ENCODE results near the gene GPR31.

GPR31 gene

DNA sequence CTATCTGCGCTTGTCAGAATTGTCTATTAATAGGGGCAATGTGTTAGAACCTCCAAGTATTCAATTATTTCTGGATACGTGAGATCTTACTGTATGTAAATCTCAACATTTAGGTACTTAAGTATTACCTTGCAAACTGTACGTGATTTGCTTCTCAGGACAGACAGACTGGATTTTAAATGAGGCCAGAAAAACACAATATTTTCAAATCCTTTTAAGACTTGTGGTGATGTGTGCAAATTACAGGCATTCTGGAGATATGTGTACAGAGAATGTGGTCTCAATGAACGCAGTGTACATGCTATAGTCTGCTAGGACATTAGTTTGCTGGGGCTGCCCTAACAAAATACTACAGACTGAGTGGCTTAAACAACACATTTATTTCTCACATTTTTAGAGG is 18.0 kb downstream of the GPR31 start:
- no peak overlapping the region for H3K9ac ChIP-seq (ENCODE audit: insufficient read length, low read depth)
- TF ChIP-seq YY1 (IDR thresholded peaks at IDR 0.05; ENCODE audit: insufficient read depth, insufficient read length) (no peak), SUZ12 (IDR thresholded peaks at IDR 0.05; ENCODE audit: extremely low read depth, insufficient read depth, insufficient read length) (no peak), ZNF274 (IDR thresholded peaks at IDR 0.05; ENCODE audit: low read depth, low read length) (no peak)
- peaks cover 3% of the 10 kb centered on the region for H3K27me3 ChIP-seq (ENCODE audit: insufficient read depth, insufficient read length)
- H3K4me3 ChIP-seq (ENCODE audit: insufficient read length, low read depth), result no peak overlapping the region
- H3K9me3 ChIP-seq (ENCODE audit: insufficient read depth, low read length), result peaks cover 7% of the 10 kb centered on the region; the same call in 1 of the 2 replicates
- H3K4me1 ChIP-seq (ENCODE audit: insufficient read depth, insufficient read length), result peaks cover 3% of the 10 kb centered on the region
- DNase-seq (ENCODE audit: low read depth, low spot score), result no peak
- H3K36me3 ChIP-seq (ENCODE audit: insufficient read depth, insufficient read length, low read length), result no peaks in the 10 kb centered on the region

DNA sequence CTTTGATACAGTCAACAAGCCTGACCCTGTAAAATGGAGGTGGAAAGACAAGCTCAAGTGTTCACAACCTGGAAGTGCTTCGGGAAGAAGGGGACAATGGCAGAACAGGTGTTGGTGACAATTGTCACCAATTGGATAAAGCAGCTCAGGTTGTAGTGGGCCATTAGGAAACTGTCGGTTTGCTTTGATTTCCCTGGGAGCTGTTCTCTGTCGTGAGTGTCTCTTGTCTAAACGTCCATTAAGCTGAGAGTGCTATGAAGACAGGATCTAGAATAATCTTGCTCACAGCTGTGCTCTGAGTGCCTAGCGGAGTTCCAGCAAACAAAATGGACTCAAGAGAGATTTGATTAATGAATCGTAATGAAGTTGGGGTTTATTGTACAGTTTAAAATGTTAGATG is 19.9 kb downstream of the GPR31 start:
- no peak overlapping the region for H3K4me3 ChIP-seq (ENCODE audit: insufficient read length, low read depth)
- H3K9ac ChIP-seq (ENCODE audit: insufficient read length, low read depth), result no peak overlapping the region
- H3K9me3 ChIP-seq (ENCODE audit: insufficient read depth, low read length), result no peaks in the 10 kb centered on the region
- no peaks in the 10 kb centered on the region for H3K27me3 ChIP-seq (ENCODE audit: insufficient read depth, insufficient read length)
- TF ChIP-seq YY1 (IDR thresholded peaks at IDR 0.05; ENCODE audit: insufficient read depth, insufficient read length) (no peak), SUZ12 (IDR thresholded peaks at IDR 0.05; ENCODE audit: extremely low read depth, insufficient read depth, insufficient read length) (no peak), ZNF274 (IDR thresholded peaks at IDR 0.05; ENCODE audit: low read depth, low read length) (no peak)
- peaks cover 3% of the 10 kb centered on the region for H3K4me1 ChIP-seq (ENCODE audit: insufficient read depth, insufficient read length)
- no peak for DNase-seq (ENCODE audit: low read depth, low spot score)
- H3K36me3 ChIP-seq (ENCODE audit: insufficient read depth, insufficient read length, low read length), result no peaks in the 10 kb centered on the region

DNA sequence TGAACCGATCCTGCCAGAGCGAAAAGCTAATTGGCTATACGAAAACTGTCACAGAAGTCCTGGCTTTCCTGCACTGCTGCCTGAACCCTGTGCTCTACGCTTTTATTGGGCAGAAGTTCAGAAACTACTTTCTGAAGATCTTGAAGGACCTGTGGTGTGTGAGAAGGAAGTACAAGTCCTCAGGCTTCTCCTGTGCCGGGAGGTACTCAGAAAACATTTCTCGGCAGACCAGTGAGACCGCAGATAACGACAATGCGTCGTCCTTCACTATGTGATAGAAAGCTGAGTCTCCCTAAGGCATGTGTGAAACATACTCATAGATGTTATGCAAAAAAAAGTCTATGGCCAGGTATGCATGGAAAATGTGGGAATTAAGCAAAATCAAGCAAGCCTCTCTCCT is 20.7 kb downstream of the GPR31 start:
- no peak overlapping the region for H3K9ac ChIP-seq (ENCODE audit: insufficient read length, low read depth)
- no peak for DNase-seq (ENCODE audit: low read depth, low spot score)

DNA sequence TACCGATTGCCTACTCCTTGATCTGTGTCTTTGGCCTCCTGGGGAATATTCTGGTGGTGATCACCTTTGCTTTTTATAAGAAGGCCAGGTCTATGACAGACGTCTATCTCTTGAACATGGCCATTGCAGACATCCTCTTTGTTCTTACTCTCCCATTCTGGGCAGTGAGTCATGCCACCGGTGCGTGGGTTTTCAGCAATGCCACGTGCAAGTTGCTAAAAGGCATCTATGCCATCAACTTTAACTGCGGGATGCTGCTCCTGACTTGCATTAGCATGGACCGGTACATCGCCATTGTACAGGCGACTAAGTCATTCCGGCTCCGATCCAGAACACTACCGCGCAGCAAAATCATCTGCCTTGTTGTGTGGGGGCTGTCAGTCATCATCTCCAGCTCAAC is 21.4 kb downstream of the GPR31 start:
- TF ChIP-seq SUZ12 (IDR thresholded peaks at IDR 0.05; ENCODE audit: extremely low read depth, insufficient read depth, insufficient read length), result no peak
- TF ChIP-seq YY1 (IDR thresholded peaks at IDR 0.05; ENCODE audit: insufficient read depth, insufficient read length), result no peak
- TF ChIP-seq ZNF274 (IDR thresholded peaks at IDR 0.05; ENCODE audit: low read depth, low read length), result no peak
- DNase-seq (ENCODE audit: low read depth, low spot score), result no peak
- Histone ChIP-seq H3K9me3 (ENCODE audit: insufficient read depth, low read length) (no peaks in the 10 kb centered on the region), H3K4me3 (ENCODE audit: insufficient read length, low read depth) (no peak overlapping the region), H3K4me1 (ENCODE audit: insufficient read depth, insufficient read length) (no peaks in the 10 kb centered on the region), H3K9ac (ENCODE audit: insufficient read length, low read depth) (no peak overlapping the region), H3K27me3 (ENCODE audit: insufficient read depth, insufficient read length) (no peaks in the 10 kb centered on the region), H3K36me3 (ENCODE audit: insufficient read depth, insufficient read length, low read length) (no peaks in the 10 kb centered on the region)

More for the DNA sequence above, 20.7 kb downstream of the GPR31 start:
- TF ChIP-seq SUZ12 (IDR thresholded peaks at IDR 0.05; ENCODE audit: extremely low read depth, insufficient read depth, insufficient read length) (no peak), YY1 (IDR thresholded peaks at IDR 0.05; ENCODE audit: insufficient read depth, insufficient read length) (no peak)
- H3K4me1 ChIP-seq (ENCODE audit: insufficient read depth, insufficient read length), result peaks cover 3% of the 10 kb centered on the region
- no peaks in the 10 kb centered on the region for H3K36me3 ChIP-seq (ENCODE audit: insufficient read depth, insufficient read length, low read length)
- H3K27me3 ChIP-seq (ENCODE audit: insufficient read depth, insufficient read length), result no peaks in the 10 kb centered on the region
- no peaks in the 10 kb centered on the region for H3K9me3 ChIP-seq (ENCODE audit: insufficient read depth, low read length)
- H3K4me3 ChIP-seq (ENCODE audit: insufficient read length, low read depth), result no peak overlapping the region

DNA sequence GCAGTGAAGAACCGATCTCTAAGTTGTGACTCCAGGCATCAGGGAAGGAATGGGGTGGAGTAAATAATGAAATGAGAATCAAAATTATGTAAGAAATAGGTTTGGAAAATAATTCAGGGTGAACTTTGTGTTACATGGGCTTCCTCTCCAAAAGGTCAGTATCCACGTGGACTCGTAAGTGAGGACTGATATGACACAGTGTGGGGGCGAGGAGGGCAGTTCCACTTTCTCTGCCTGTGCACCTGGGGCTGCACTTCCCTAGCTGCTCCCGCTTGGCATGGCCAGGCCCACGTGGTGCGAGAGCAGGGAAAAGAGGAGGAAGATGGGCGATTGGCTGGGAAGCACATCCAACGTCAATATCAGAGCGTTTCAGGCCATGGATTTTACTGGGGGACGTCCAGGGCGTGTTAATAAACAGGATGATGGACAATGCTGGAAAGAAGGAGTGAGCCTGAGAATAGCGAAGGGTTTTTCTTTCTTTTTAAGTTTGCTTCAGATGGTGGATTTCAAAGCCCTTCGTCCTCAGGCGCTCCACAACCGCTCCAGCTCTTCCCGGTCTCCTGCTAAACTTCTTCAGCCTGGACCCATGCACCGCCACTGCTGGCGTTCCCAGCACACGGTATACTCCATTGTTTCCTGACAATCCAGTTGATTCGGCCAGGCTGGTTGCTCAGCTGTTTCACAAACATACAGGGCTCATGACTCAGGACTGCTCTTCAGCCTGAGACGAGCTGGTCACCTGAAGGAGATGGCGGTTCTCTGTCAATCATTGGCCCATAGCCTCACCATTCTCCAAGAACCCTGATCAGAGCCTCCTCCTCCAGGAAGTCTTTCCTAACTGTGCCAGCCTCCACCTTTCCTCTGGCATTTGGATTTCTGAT is 23.1 kb downstream of the GPR31 start:
- DNase-seq (ENCODE audit: low read depth, low spot score), result no peak
- TF ChIP-seq YY1 (IDR thresholded peaks at IDR 0.05; ENCODE audit: insufficient read depth, insufficient read length) (no peak), SUZ12 (IDR thresholded peaks at IDR 0.05; ENCODE audit: extremely low read depth, insufficient read depth, insufficient read length) (no peak), ZNF274 (IDR thresholded peaks at IDR 0.05; ENCODE audit: low read depth, low read length) (no peak)
- Histone ChIP-seq H3K4me3 (ENCODE audit: insufficient read length, low read depth) (no peak overlapping the region), H3K36me3 (ENCODE audit: insufficient read depth, insufficient read length, low read length) (no peaks in the 10 kb centered on the region), H3K4me1 (ENCODE audit: insufficient read depth, insufficient read length) (no peaks in the 10 kb centered on the region), H3K27me3 (ENCODE audit: insufficient read depth, insufficient read length) (no peaks in the 10 kb centered on the region), H3K9ac (ENCODE audit: insufficient read length, low read depth) (no peak overlapping the region), H3K9me3 (ENCODE audit: insufficient read depth, low read length) (no peaks in the 10 kb centered on the region)

DNA sequence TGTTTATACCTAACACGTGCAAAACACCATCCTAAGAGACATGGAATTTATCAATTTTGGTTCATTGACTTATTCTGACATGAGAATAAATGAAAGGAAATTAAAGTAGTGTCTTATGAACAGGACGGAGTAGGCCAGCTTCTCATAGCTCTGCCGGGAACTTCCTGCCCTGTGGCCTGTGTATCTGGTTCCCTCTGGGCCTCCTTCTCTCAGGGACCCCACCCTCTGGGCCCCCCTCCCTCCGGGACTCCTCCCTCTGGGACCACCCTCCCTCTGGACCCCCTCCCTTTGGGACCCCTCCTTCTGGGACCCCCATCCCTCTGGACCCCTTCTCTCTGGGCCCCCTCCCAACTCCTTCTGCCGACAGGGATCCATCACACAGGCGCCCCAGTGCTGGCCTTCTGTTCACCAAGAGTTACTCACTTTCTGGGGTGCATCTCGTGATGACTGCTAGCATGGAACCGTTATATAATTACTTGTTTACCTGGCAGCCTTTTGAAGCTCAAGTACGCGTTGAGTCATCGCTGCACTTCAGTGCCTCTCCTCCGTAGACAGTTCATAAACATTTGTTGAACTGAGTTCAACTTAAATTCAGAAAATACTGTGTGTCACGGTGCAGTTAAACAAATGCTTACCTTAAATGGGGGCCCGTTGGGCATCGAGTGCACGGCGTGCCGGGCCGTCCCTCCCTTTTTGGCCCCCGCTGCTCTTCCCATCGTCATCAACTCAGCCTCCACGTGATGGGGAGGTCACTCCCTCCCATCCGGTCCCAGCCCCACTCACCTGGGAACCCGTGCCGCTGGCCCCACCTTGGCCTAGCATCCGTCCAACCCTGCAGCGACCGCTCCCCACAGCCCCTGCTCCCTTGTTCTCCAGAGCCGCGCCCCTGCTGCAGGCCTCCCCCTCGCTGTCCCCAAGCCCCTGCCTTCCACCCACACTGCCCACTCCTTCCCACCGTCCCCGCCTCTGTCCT is 26.8 kb downstream of the GPR31 start:
- Histone ChIP-seq H3K4me3 (ENCODE audit: insufficient read length, low read depth) (no peak overlapping the region), H3K9ac (ENCODE audit: insufficient read length, low read depth) (no peak overlapping the region), H3K4me1 (ENCODE audit: insufficient read depth, insufficient read length) (no peaks in the 10 kb centered on the region), H3K36me3 (ENCODE audit: insufficient read depth, insufficient read length, low read length) (no peaks in the 10 kb centered on the region), H3K9me3 (ENCODE audit: insufficient read depth, low read length) (no peaks in the 10 kb centered on the region), H3K27me3 (ENCODE audit: insufficient read depth, insufficient read length) (no peaks in the 10 kb centered on the region)
- TF ChIP-seq ZNF274 (IDR thresholded peaks at IDR 0.05; ENCODE audit: low read depth, low read length) (no peak), SUZ12 (IDR thresholded peaks at IDR 0.05; ENCODE audit: extremely low read depth, insufficient read depth, insufficient read length) (no peak), YY1 (IDR thresholded peaks at IDR 0.05; ENCODE audit: insufficient read depth, insufficient read length) (no peak)
- DNase-seq (ENCODE audit: low read depth, low spot score), result no peak
